ENCODE results near the gene PDZRN4.
"Not testable (repeated sequence)": the region's sequence is repeated elsewhere in the genome, so short reads cannot be mapped to it uniquely, and the experiment has no call there.

Gene PDZRN4

DNA sequence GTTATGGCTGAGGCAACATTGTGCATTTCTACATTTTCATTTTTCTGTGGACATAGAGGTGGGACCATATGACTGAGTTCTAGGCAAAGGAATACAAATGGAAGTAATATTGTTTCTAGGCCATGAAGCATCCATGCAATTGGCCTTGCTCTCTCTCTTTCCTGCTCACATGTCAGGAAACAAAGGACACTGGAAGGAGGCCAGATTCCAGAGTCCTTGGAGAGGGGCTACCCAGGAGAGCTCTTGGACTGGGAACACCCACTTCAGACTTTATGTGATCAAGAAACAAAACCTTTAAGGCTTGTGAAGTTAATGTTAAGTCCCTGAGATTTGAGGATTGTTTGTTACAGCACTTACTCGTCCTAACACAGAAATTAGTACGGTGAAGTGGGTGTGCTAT is 32.8 kb downstream of the PDZRN4 start:
- no peak for DNase-seq

DNA sequence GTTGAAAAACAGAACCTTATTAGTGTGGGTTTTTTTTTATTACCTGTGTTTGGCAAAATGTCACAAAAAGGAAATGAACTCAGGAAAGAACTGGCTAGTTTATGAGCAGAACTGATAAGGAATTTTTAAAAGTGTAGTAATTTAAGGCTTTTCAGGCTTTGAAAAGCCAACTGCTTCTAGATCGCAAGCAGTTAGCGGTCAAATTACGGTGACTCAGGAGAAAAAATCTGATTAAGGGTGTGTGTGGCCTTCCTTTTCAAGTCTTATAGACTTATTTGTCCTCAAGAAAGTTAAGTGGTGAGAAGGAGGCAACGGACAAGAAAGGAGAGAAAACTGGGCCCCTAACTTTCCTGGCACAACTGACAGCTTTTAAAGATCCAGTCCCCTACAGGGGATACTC is 33.4 kb downstream of the PDZRN4 start:
- no peak for DNase-seq

DNA sequence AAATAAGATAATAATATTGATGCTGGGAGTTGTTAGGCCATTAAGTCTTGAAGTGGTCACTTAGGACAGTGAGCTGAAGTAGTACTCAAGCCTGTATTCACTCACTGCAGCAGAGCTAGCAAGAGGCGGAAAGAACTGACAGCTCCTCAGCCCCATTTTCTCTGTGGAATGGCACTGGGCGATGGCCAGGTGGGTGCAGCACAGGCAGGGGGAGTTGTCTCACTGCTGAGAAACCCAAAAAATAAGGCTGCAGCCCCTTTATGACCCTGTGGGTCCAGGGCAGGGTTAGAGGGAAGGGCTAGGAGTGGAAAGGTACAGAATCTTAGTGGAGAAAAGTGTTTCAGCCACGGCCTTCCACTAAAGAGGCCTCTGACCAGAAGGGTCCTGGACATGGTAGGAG is 35.5 kb downstream of the PDZRN4 start:
- DNase-seq, result no peak

DNA sequence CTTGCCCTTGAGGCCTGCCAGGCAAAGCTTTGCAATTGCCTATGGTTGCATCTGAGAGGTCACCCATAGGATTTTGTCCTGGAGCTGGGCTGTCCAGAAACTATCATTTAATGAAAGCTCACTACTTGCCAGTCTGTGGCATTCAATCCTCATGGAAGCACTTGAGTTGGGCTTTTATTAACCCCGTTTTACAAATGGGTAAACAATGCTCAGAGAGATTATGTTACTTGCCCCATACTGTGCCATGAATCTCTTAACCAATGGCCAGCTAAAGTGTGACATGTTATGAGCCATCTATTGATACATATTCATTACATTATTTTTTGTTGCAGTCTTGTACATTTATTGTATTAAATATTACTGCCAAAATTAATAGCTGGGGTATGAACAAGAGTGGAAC is 35.9 kb downstream of the PDZRN4 start:
- no peak for DNase-seq

DNA sequence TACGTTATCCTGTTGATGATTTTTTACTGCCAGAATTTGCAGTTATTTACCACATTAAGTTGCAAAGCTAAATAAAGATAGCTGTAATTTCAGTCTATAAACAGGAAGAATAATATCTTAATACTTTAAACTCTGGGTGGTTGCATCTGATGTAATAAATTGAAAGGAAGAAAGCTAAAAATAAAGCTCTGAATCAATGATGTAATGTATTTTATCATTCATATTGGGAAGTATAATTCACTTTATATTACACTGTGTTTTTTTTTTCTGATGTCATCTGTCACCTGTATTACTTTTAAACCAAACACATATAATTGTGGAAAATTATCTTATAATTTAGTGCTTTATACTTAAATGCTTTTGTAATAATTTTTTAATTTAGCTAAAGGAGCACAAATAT is 37.1 kb downstream of the PDZRN4 start:
- no peak for DNase-seq

DNA sequence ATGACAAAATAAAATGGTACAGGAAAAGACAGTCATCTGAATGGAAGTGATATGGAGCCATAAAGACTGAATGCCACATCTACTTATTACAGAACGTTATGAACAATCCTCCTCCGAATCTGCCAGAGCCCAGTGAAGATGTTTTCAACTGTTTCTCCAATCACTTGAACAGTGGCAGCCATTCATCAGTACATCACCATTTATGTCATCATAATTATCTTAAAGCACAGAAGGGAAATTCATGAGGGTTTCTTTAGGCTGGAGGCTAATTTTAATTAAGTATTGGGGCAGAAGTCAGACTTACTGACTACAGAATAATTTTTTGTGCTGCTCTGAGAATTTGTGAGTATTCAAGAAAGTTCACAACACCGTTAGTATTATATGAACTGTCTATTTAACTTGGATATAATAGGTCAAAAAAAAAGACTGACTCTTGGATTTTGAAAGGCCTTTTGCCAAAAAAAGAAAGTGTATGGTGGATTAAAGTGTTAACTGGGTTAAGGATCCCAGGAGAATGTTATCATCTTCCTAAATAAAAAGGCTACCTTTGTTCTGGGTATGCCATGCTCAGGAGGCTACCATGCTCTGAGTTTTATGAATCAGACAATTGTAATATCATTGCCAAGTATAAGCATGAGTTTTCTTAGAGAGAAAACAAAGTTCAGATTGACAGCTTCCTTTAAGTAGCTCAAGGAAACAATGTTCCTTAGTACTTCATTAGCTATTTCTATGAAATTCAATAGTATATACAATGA is 40.1 kb downstream of the PDZRN4 start:
- no peak for DNase-seq

DNA sequence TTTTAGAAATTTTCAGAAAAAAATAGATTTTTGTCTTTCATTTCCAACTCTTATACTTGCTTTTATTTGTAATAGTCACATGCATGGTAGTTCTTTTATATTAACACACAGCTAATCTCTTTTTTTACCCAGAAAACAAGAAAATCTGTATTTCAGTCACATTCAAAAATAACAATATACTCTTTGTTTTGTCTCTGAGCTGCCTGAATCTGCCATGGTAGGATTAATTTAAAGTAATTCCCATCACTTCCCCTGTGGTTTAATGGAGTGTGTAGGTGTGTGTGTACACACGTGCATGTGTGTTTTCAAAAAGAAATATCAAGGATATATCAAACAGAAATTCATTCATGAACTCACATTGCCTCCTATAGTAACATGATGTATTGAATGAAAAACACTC is 42.6 kb downstream of the PDZRN4 start:
- no peak for DNase-seq

DNA sequence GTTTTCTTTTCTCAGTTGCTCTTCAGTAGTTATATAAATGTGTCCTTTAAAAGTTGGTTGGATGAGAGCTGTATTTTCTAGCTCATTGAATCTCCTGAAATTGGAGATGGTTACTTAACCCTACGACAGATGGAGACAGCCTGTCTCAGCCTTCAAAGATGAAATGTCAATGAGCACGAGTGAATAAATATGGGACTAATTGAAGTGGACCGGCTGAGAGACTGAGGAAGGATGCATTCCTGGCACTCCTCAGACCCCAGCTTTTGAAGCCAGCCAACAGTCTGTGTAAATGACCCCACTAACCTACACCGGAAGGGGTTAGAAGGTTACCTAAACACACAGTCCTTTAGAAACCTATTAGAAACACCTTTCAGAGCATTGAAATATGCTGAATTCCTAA is 46.6 kb downstream of the PDZRN4 start:
- DNase-seq, result no peak

DNA sequence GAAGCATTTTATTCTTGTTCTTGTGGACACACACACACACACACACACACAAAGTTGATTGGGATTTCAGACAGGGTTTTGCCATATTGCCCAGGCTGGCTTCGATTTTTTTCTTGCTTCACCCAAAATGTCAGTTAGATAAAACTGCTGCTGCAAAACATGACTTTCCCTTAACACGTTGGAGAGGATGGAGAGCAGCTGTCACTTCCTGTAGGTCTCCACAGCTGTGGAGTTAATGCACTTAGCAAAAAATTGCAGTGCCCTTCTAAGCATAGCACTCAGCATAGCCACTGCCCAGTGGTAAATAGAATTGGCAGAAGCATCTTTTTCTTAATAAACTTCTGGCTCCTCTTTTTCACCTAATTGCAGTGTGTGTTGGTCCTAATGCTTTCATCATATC is 54.5 kb downstream of the PDZRN4 start:
- no peak for DNase-seq

DNA sequence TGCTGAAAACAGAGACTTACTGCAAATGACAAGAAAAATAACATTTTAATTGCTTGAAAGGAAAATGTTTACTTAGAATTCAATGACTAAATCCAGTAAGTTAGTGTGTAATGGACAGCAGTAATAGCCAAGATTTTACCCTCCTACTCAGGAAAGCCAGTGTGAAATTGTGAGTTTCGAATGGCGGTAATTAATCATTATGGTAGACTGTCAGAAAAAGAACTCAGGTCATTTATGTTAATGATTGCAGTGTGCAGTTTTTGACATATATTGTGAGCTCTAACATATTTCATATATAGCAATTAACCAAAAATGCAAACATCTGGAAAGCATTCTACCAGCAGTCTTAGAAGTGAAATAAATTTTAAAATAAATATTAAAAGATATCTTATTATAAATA is 60.3 kb downstream of the PDZRN4 start:
- DNase-seq, result no peak

DNA sequence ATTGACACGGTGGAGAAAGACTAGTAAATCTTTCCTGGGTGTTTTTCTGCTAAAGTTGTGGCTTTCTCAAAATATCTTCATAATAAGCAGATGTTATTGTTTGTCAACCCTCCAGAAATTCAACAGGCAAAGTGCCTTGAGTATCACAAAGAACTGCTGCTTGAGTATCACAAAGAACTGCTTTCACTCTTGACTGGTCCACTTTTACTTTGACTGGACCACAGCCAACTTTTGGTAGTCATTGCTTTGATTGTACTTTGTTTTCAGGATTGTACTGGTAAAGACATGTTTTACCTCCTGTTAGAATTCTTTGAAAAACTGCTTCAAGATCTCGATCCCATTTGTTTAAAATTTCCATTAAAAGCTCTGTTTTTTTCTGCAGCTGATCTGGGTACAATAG is 62.6 kb downstream of the PDZRN4 start:
- no peak for DNase-seq

DNA sequence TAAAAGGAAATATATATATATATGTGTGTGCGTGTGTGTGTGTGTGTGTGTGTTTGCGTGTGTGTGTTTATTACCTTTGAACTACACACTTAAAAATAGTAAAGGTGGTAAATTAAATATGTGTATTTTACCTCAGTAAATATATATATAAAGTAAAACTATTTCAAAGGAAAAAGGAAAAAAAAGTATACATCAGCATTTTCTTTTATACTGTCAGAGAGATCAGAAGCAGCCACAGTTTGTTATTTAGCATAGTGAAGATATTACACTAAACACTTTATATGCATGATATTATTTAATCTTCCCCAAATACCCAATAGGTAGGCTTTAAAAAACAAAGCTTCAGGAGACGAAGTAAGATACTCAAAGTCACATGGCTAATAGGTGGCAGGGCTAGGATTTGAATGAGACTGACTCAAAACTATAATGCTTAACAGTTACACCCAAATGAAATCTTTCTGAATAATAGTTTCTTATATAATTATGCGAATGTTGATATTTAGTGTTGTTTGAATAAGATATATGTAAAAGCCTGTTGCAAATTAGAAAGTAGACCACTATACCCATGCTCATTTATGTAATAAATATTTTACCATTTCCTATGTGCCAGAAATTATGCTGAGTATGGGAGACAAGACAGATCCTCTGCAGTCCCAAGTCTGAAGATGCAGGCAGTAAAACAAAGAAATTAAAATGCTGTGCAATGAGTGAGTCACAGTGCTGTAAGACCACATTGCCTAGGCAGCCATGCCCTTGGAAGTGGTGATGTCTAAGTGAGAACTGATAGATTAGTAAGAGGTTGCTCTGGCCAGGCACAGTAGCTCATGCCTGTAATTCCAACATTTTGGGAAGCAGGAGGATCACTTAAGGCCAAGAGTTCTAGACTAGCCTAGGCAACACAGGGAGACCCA is 66.1 kb downstream of the PDZRN4 start:
- no peak for DNase-seq

DNA sequence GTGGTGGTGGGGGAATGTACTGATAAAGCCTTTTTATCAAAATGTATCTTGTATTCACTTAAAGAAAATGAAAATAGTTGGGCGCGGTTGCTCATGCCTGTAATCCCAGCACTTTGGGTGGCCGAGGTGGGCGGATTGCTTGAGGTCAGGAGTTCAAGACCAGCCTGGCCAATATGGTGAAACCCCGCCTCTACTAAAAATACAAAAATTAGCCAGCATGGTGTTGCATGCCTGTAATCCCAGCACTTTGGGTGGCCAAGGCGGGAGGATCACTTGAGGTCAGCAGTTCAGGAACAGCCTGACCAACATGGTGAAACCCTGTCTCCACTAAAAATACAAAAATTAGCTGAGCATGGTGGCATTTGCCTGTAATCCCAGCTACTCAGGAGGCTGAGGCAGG is 75.1 kb downstream of the PDZRN4 start:
- not testable (repeated sequence) for DNase-seq

DNA sequence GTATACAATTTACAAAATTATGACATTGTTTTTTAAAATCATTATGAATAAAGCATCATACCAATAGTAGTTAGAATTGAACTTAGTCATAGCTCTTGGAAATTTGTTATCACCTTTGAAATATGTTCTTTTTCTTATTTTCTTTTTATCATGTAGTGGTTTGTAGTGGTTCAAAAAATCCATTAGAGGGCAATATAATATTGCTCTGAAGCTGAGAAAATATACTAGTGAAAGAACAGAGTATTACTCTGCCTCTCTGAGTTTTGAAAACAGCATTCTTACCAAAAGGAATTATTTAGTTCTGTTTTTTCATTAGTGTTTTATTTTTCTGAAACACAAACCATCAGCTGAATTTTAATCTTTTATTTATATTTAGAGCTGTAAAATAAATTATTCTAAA is 76.2 kb downstream of the PDZRN4 start:
- no peak for DNase-seq

DNA sequence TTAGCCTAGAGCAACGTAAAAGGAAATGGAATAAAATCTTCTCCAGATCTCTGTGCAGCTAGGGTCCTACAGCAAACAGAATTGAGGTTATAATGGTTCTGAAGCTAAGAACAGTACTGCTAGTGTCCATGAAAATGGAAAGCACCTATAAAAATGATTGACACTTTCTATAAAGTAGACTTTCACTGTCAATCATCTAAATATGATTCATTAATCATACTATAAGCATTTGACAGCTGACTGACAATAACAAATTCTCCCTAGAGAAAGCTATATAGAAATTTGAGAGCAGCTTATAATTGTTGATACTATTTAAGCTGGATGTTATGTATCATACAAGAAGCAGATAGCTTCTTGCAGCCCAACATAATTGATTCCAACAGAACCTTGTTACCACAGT is 80.9 kb downstream of the PDZRN4 start:
- DNase-seq, result no peak

DNA sequence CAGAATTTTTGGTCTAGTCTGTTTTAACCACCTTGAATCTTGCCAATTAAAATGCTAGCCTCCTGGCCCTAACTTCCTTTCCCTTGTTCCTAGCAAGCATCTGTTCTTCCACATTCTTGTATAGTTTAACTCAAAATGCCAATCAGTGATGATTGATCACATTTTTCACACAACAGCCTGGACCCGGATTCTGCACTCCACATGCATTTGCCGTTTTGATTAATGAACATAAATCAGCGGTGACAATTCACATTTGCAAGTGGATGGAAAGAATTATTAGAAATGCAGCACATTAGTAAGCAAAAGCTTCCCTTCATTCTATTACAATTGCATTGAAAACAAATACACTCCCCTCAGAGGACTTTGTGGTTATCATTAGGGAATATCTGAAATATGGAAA is 83.4 kb downstream of the PDZRN4 start:
- no peak for DNase-seq

DNA sequence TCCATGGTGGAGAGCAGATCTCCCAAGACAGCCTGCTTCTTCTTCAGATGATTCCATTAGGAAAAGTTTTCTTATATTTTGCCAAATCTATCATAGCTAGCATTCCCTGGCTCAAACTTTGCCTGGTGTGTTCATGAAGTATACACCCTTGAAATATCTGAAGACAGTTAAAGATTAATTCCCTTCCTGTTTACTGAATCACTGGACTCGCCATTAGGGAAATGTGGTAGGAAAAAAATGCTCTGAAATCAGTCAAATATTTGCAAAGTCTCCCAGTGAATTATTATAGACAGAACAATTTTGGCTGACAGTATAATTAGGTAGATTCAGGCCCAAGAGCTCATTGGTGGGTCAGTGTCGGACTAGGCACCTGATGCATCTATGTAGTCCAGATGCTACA is 86.5 kb downstream of the PDZRN4 start:
- DNase-seq, result no peak

DNA sequence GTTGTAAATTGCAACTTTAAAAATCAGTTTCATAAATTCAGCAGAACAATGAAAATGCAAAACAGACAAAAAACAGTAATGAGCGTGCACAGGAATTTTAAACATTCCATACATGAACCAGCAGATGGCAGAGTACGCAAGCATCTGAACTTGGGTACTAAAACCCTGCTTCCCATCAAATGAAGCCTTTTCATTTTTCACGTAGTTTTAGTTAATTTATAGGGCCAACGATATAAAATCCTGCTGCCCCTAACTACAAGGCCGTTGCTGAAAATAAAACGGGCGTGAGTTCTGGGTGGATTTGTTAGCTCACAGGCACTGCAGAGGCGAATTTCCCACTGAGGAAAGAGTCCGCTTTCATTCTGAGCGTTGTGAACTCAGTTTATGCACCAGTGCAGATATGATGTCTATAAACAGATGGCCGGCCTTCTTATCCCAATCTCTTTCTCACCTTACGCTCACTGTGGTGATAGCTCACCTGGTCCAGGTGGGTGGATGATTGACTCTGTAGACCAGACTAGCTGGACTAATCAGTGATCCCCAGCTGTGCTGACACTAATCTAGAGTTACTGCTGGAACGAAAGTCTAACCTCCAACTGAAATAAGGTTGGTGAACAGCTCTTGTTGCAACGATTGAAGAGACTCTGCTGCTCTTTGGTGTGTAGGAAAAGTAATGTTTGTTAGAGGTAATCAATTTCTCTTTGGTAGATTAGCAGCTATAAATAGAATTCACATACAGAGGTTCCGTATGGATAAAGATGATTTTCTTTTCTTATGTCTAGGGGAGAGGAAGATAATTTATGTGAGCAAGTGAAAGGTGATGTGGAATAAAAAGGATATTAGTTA is 89.2 kb downstream of the PDZRN4 start:
- no peak for DNase-seq

DNA sequence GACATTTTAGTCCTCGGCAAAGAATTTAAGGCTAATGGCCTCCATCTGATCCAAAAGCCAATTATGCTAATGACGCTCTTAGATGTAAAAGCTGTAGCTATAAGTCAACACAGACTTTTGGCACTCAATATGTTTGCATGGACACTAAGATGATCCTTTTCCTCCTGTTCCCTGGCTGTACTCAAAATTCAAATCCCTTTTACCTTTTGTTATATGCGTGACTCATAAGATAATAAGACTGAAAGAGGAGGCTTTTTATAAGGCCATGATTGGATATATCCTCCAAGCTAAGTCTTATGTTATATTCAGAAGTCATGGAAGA is 89.8 kb downstream of the PDZRN4 start:
- peak; percentile 29 for DNase-seq

DNA sequence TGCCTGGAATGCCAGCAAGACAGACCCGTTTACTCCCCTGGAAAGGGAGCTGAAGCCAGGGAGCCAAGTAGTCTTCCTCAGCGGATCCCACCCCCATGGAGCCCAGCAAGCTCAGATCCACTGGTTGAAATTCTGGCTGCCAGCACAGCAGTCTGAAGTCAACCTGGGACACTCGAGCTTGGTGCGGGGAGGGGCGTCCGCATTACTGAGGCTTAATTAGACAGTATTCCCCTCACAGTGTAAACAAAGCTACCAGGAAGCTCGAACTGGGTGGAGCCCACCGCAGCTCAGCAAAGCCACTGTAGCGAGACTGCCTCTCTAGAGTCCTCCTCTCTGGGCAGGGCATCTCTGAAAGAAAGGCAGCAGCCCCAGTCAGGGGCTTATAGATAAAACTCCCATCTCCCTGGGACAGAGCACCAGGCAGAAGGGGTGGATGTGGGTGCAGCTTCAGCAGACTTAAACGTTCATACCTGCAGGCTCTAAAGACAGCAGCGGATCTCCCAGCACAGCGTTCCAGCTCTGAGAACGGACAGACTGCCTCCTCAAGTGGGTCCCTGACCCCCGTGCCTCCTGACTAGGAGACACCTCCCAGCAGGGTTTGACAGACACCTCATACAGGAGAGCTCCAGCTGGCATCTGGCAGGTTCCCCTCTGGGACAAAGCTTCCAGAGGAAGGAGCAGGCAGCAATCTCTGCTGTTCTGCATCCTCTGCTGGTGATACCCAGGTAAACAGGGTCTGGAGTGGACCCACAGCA is 92.4 kb downstream of the PDZRN4 start:
- not testable (repeated sequence) for DNase-seq

DNA sequence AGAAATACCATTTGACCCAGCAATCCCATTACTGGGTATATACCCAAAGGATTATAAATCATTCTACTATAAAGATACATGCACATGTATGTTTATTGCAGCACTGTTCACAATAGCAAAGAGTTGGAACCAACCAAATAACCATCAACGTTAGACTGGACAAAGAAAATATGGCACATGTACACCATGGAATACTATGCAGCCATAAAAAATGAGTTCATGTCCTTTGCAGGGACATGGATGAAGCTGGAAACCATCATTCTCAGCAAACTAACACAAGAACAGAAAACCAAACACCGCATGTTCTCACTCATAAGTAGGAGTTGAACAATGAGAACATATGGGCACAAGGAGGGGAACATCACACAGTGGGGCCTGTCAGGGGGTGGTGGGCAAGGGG is 97.3 kb downstream of the PDZRN4 start:
- not testable (repeated sequence) for DNase-seq

DNA sequence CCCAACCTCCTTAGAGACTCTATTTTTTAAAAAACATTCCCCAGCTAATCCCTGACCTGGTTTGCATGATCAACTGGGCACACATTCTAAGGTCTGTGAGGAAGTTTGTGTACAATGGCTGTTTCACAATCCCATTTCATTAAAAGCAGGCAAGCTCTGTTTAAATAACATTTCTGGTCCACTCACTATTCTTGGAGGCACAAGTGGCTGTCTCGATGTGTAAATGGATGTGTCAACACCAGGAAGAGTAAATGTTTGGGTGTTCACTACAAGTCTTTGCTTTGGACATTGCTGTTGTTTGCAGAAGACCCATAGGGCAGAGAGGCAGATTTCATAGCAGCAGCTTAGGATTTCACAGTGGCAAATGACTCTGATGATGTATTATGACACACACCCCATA is 98.3 kb downstream of the PDZRN4 start:
- peak; percentile 20 for DNase-seq

Measured in NCI-H2081 treated with DMSO at 0.1 percent for 48 hours (cell line).